Measurements from ENCODE around the gene COMP. TPM values are rescaled to one million over a fixed set of nuclear protein-coding genes. Genes with fewer than 3 reads are reported as not detected.

COMP gene
- total RNA-seq, 1 donor from 2014 or later = not detected

Other genes starting within 250 kb of the COMP start
- 295 and 304 TPM in 2 replicates for gene FKBP8, start 247.7 kb downstream of the COMP start, total RNA-seq
- 75.0 and 82.4 TPM in 2 replicates for gene KXD1, start 233.4 kb downstream of the COMP start, total RNA-seq
- gene UBA52, start 219.4 kb downstream of the COMP start, total RNA-seq = 567 and 699 TPM in 2 replicates
- gene REX1BD, start 202.5 kb downstream of the COMP start, total RNA-seq = 64.0 and 76.1 TPM in 2 replicates
- 0.11 TPM in 1 of 2 replicates, not detected in the other for gene CRLF1, start 184.5 kb downstream of the COMP start, total RNA-seq
- gene TMEM59L, start 178.4 kb downstream of the COMP start, total RNA-seq = 0.64 TPM in 1 of 2 replicates, not detected in the other
- 3.5 and 3.9 TPM in 2 replicates for gene KLHL26, start 154.3 kb downstream of the COMP start, total RNA-seq
- 2.8 and 3.3 TPM in 2 replicates for gene CRTC1, start 107.6 kb downstream of the COMP start, total RNA-seq
- 47.4 and 63.5 TPM in 2 replicates for gene UPF1, start 40.7 kb upstream of the COMP start, total RNA-seq
- gene CERS1, start 104.9 kb upstream of the COMP start, total RNA-seq = 16.8 and 30.6 TPM in 2 replicates
- gene COPE, start 128.1 kb upstream of the COMP start, total RNA-seq = 328 and 338 TPM in 2 replicates
- gene DDX49, start 128.4 kb upstream of the COMP start, total RNA-seq = 47.1 and 55.0 TPM in 2 replicates
- 203 and 240 TPM in 2 replicates for gene HOMER3, start 149.9 kb upstream of the COMP start, total RNA-seq
- 90.9 and 101 TPM in 2 replicates for gene SUGP2, start 242.2 kb upstream of the COMP start, total RNA-seq
- 51.4 and 55.8 TPM in 2 replicates for gene ARMC6, start 242.3 kb upstream of the COMP start, total RNA-seq

Data from myocyte (in vitro differentiated cells).